Measurements from ENCODE around the gene DHRSX. TPM values are rescaled to one million over a fixed set of nuclear protein-coding genes. Genes with fewer than 3 reads are reported as not detected.

The DHRSX gene
- total and polyA plus RNA-seq, 2 of the 13 experiments (the other 11 are each of a cell fraction or from before 2014, with no cell fraction given), result 15.5 to 24.3 TPM

GRCh38 chrX:2334237-2334636 lies 166.5 kb downstream of the DHRSX start (continued):
- TF ChIP-seq POLR2AphosphoS2 (IDR thresholded peaks at IDR 0.05; ENCODE audit: low read depth, low read length) (no peak), HMGXB4 (CRISPR knock-in tag; IDR thresholded peaks at IDR 0.05; ENCODE audit: borderline replicate concordance in 1 of 2, low read depth in 1 of 2) (no peak), ZNF839 (CRISPR knock-in tag; IDR thresholded peaks at IDR 0.05; ENCODE audit: borderline replicate concordance) (no peak), TRIM24 (CRISPR knock-in tag; IDR thresholded peaks at IDR 0.05) (no peak), CTCF (CRISPR knock-in tag; IDR thresholded peaks at IDR 0.05) (no peak), PAF1 (CRISPR knock-in tag; IDR thresholded peaks at IDR 0.05) (no peak), E2F5 (CRISPR knock-in tag; conservative IDR thresholded peaks at IDR 0.05) (no peak)

GRCh38 chrX:2332252-2332651 lies 168.5 kb downstream of the DHRSX start:
- in situ Hi-C loops (cut with HindIII; ENCODE audit: extremely low pct_ligation_motif_present, low pct_unique_long_range_greater_than_20kb), result no loop called here
- ATAC-seq (no peak), FAIRE-seq (no peak), DNase-seq (ENCODE audit: low spot score) (no peak)
- Histone ChIP-seq H2AFZ (ENCODE audit: low read length) (no peak overlapping the region), H3K4me2 (ENCODE audit: low read depth, low read length) (no peak overlapping the region), H3K9me3 (ENCODE audit: low read length) (no peaks in the 10 kb centered on the region), H3K36me3 (replicated peaks in 1 of 2; ENCODE audit: control insufficient read depth in 1 of 2, insufficient read depth in 2 of 2, low read length in 2 of 2) (no peaks in the 10 kb centered on the region; a peak in 1 of 5 replicates), H3K27me3 (ENCODE audit: control insufficient read depth in 1 of 2, insufficient read depth in 2 of 2, low read length in 2 of 2) (no peaks in the 10 kb centered on the region), H3K79me2 (ENCODE audit: insufficient read depth, low read length) (no peaks in the 10 kb centered on the region), H3K4me1 (ENCODE audit: insufficient read depth, low read length) (0 out of 2 replicates have a peak, but pooled peaks cover under 1% of the 10 kb centered on the region), H3K9ac (ENCODE audit: insufficient read depth, low read depth, low read length) (no peak overlapping the region), H4K20me1 (ENCODE audit: insufficient read depth, low read length) (no peaks in the 10 kb centered on the region), H3K27ac (ENCODE audit: extremely low read length, insufficient read depth, low read length) (no peak overlapping the region), H3K4me3 (replicated peaks in 1 of 3; ENCODE audit: insufficient read depth in 1 of 3, low read depth in 2 of 3, low read length in 3 of 3) (no peak overlapping the region)
- POLR2A ChIA-PET, result no interaction called here
- CTCF ChIA-PET (ENCODE audit: low intra/inter-chr PET ratio, low total read pairs), result no interaction called here
- 95% methylated on average over 4 of the region's 4 CpGs for WGBS (ENCODE audit: low lambda C conversion rate)
- no TSS peak for BruUV-seq (replicated peaks)
- intact Hi-C loops (cut with micrococcal nuclease; ENCODE audit: unreplicated experiment), result no loop called here
- TF ChIP-seq ETS1 (CRISPR knock-in tag; IDR thresholded peaks at IDR 0.05) (no peak), PITX1 (CRISPR knock-in tag; IDR thresholded peaks at IDR 0.05) (no peak), TFDP2 (CRISPR knock-in tag; IDR thresholded peaks at IDR 0.05) (no peak), SRY (CRISPR knock-in tag; IDR thresholded peaks at IDR 0.05) (no peak), NFE2L2 (IDR thresholded peaks at IDR 0.05; ENCODE audit: low read length) (no peak), SMAD3 (CRISPR knock-in tag; IDR thresholded peaks at IDR 0.05) (no peak), SP5 (CRISPR knock-in tag; IDR thresholded peaks at IDR 0.05; ENCODE audit: borderline replicate concordance, low read depth) (no peak), MEF2D (CRISPR knock-in tag; IDR thresholded peaks at IDR 0.05) (no peak), MXD3 (CRISPR knock-in tag; IDR thresholded peaks at IDR 0.05) (no peak), ZNF530 (CRISPR knock-in tag; IDR thresholded peaks at IDR 0.05; ENCODE audit: low read depth) (no peak), ZNF468 (CRISPR knock-in tag; IDR thresholded peaks at IDR 0.05) (no peak)

Data from HepG2 (cell line).